Measurements from ENCODE around the gene PODN.

The PODN gene

GRCh38 chr1:53104289-53104913 is 42.4 kb downstream of the PODN start:
- Histone ChIP-seq H3K4me2 (no peak overlapping the region), H3K27me3 (ENCODE audit: insufficient read depth, low read depth) (no peaks in the 10 kb centered on the region), H2AFZ (ENCODE audit: low read depth) (no peak overlapping the region), H3K36me3 (ENCODE audit: insufficient read depth) (no peaks in the 10 kb centered on the region), H3K4me1 (ENCODE audit: low read depth, poor library complexity, severe bottlenecking) (no peaks in the 10 kb centered on the region), H3K79me2 (ENCODE audit: insufficient read depth, low read depth) (no peaks in the 10 kb centered on the region), H3K4me3 (IDR thresholded peaks at IDR 0.05; ENCODE audit: insufficient read depth, low read depth, low read length) (no peak overlapping the region), H4K20me1 (ENCODE audit: insufficient read depth) (no peaks in the 10 kb centered on the region), H3K27ac (no peak overlapping the region), H3K9ac (no peak overlapping the region)
- TF ChIP-seq CTCF (conservative IDR thresholded peaks at IDR 0.05; ENCODE audit: low read depth, low read length), result no peak

- Histone ChIP-seq H3K9ac (no peak overlapping the region), H3K27me3 (ENCODE audit: insufficient read depth, low read depth) (no peaks in the 10 kb centered on the region), H2AFZ (ENCODE audit: low read depth) (no peak overlapping the region), H3K4me1 (ENCODE audit: low read depth, poor library complexity, severe bottlenecking) (no peaks in the 10 kb centered on the region), H3K4me2 (no peak overlapping the region), H3K27ac (no peak overlapping the region), H3K79me2 (ENCODE audit: insufficient read depth, low read depth) (no peaks in the 10 kb centered on the region), H3K36me3 (ENCODE audit: insufficient read depth) (no peaks in the 10 kb centered on the region), H3K4me3 (IDR thresholded peaks at IDR 0.05; ENCODE audit: insufficient read depth, low read depth, low read length) (no peak overlapping the region), H4K20me1 (ENCODE audit: insufficient read depth) (no peaks in the 10 kb centered on the region)
- no peak for TF ChIP-seq CTCF (conservative IDR thresholded peaks at IDR 0.05; ENCODE audit: low read depth, low read length)
Measured at GRCh38 chr1:53107090-53107489, 45.1 kb downstream of the PODN start.

DNA sequence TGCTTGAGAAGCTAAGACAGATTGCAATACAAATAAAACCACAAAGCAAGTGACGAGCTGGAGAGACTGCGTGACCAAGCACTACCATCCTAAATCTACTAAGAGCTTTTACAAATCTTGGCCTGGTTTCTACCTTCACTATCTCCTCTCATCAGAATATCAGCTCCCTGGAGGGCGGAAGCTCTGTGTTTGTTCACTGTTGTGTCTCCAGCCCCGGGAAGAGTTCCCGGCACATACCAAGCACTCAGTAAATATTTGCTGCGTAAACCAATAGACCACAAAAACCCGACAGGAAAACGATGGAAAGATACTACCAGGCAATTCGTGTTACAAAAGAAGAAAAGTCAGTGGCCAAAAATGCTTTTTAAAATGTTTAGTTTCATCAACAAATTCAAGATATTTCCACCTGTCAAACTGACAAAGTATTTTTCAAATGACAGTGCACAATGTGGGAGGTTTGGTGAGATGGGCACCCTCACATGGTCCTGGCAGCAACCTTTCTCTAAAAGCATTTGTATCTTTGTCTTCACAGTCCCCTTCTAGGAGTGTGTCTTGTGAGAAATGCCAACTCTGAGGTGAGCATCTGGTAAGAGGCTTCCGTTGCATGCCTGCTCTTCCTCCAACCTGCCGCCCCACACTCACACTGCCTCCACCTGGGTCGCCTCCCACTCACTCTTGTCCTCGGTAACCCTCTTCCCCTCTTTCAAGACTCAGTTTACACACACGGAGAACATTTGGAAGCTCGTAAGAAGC is 45.7 kb downstream of the PODN start:
- Histone ChIP-seq H3K27ac (no peak overlapping the region), H4K20me1 (ENCODE audit: insufficient read depth) (no peaks in the 10 kb centered on the region), H3K79me2 (ENCODE audit: insufficient read depth, low read depth) (no peaks in the 10 kb centered on the region), H3K4me2 (no peak overlapping the region), H3K36me3 (ENCODE audit: insufficient read depth) (no peaks in the 10 kb centered on the region), H3K4me3 (IDR thresholded peaks at IDR 0.05; ENCODE audit: insufficient read depth, low read depth, low read length) (no peak overlapping the region), H3K27me3 (ENCODE audit: insufficient read depth, low read depth) (no peaks in the 10 kb centered on the region), H3K4me1 (ENCODE audit: low read depth, poor library complexity, severe bottlenecking) (no peaks in the 10 kb centered on the region), H3K9ac (no peak overlapping the region), H2AFZ (ENCODE audit: low read depth) (no peak overlapping the region)
- no peak for TF ChIP-seq CTCF (conservative IDR thresholded peaks at IDR 0.05; ENCODE audit: low read depth, low read length)

DNA sequence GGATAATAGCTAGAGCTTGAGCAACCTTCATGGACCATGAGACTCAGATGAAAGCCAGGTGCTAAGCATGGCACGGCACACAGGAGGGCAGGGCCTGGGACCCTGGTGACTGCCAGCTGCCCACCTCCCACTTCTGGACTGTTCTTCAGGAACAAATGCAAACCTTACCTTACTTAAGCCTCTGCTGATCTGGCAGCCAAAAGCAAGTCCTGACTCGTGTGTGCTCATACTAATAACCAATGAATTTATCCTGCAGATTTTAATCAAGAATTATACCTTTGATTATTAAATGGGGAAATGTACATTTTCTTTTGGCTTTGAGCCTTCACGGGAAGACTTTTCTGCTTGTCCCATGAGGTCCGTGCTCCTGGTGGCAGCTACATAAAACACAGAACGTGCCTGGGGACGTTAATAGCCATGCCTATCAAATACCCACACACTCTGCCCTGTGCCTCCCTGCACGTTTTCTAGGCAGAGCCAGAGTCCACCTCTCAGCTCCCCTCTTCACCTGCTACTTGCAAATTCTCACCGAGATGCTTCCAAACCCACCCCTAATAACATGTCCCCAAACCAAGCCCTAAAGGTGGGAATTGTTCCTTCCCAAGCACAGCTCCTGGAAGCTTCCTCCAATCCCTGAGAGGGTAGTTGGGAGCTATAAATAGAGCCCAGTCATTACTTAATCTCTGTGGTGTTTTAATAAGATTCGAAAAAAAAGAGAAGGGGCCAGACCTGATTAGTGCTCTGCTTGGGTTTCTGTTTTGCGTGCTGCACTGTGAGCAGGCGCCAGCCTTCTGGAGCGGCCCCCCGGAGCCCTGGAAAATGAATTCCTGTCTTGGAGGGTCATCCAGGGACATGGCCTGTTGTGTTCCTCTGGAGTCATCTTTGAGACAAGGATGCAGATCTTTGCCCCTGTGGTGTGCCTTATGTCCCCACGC is 46.9 kb downstream of the PODN start:
- H4K20me1 ChIP-seq (ENCODE audit: insufficient read depth), result no peaks in the 10 kb centered on the region
- no peak overlapping the region for H3K4me2 ChIP-seq
- H3K4me1 ChIP-seq (ENCODE audit: low read depth, poor library complexity, severe bottlenecking), result no peaks in the 10 kb centered on the region
- no peaks in the 10 kb centered on the region for H3K36me3 ChIP-seq (ENCODE audit: insufficient read depth)
- H3K79me2 ChIP-seq (ENCODE audit: insufficient read depth, low read depth), result no peaks in the 10 kb centered on the region
- no peak for TF ChIP-seq CTCF (conservative IDR thresholded peaks at IDR 0.05; ENCODE audit: low read depth, low read length)
- H3K27ac ChIP-seq, result no peak overlapping the region
- no peaks in the 10 kb centered on the region for H3K27me3 ChIP-seq (ENCODE audit: insufficient read depth, low read depth)
- no peak overlapping the region for H2AFZ ChIP-seq (ENCODE audit: low read depth)
- no peak overlapping the region for H3K9ac ChIP-seq
- no peak overlapping the region for H3K4me3 ChIP-seq (IDR thresholded peaks at IDR 0.05; ENCODE audit: insufficient read depth, low read depth, low read length)
